NCI-H2107 treated with DMSO at 0.1 percent for 48 hours (cell line): ENCODE data around the gene B3GNT3.
A peak's percentile ranks its signal among the peaks of the same experiment; 100 is the strongest.
"Not testable (repeated sequence)": the region's sequence is repeated elsewhere in the genome, so short reads cannot be mapped to it uniquely, and the experiment has no call there.

Experiments
- DNase-seq: peaks from one replicate; lab custom pipeline; 2025; ENCODE audit not compliant: unreplicated experiment; lab: John Stamatoyannopoulos, UW

Gene B3GNT3

GRCh38 chr19:17766543-17767131 lies 28.3 kb upstream of the B3GNT3 start:
- DNase-seq, result peak; percentile 53

GRCh38 chr19:17767559-17767958 lies 27.4 kb upstream of the B3GNT3 start:
- DNase-seq, result no peak

- DNase-seq, result no peak
Observed at GRCh38 chr19:17770613-17771012, 24.3 kb upstream of the B3GNT3 start.

- DNase-seq, result no peak
Observed at GRCh38 chr19:17772172-17772571, 22.8 kb upstream of the B3GNT3 start.

- DNase-seq, result no peak
Observed at GRCh38 chr19:17775245-17775927, 19.6 kb upstream of the B3GNT3 start.

GRCh38 chr19:17775991-17776803 lies 18.7 kb upstream of the B3GNT3 start:
- DNase-seq, result no peak

- not testable (repeated sequence) for DNase-seq
Observed at GRCh38 chr19:17777840-17778239, 17.1 kb upstream of the B3GNT3 start.

- no peak for DNase-seq
Observed at GRCh38 chr19:17778251-17778967, 16.5 kb upstream of the B3GNT3 start.

GRCh38 chr19:17778968-17779929 lies 15.7 kb upstream of the B3GNT3 start:
- DNase-seq, result no peak

- no peak for DNase-seq
Observed at GRCh38 chr19:17780781-17781180, 14.2 kb upstream of the B3GNT3 start.

- not testable (repeated sequence) for DNase-seq
Observed at GRCh38 chr19:17783721-17784120, 11.2 kb upstream of the B3GNT3 start.

GRCh38 chr19:17784201-17785008 lies 10.5 kb upstream of the B3GNT3 start:
- DNase-seq, result peak; percentile 71

GRCh38 chr19:17787274-17787913 lies 7.5 kb upstream of the B3GNT3 start:
- no peak for DNase-seq

GRCh38 chr19:17788632-17789031 lies 6.3 kb upstream of the B3GNT3 start:
- no peak for DNase-seq

- no peak for DNase-seq
Observed at GRCh38 chr19:17790059-17790780, 4.7 kb upstream of the B3GNT3 start.

- DNase-seq, result no peak
Observed at GRCh38 chr19:17794412-17794730, 567 bp upstream of the B3GNT3 start.

GRCh38 chr19:17795495-17795856 lies 538 bp downstream of the B3GNT3 start:
- no peak for DNase-seq

- DNase-seq, result no peak
Observed at GRCh38 chr19:17796013-17796837, 1.3 kb downstream of the B3GNT3 start.
